Activated CD8-positive, alpha-beta T cell treated with anti-CD3 and anti-CD28 coated beads for 36 hours (primary cell): ENCODE data around the gene SLC29A2. TPM values are rescaled to one million over a fixed set of nuclear protein-coding genes. Genes with fewer than 3 reads are reported as not detected.

ENCODE experiments used
- ATAC-seq: fragments of 200-7000 bp; cut with Tn5 transposase; one replicate; pipeline ENCODE4 v1.10.0; 2021; ENCODE audit warnings: mild to moderate bottlenecking, moderate library complexity
- CTCF ChIA-PET: fragments of 350-600 bp; sonication (Branson Sonifier 250); formaldehyde crosslinking; loops from one replicate; lab custom pipeline; 2021; ENCODE audit warnings: antibody characterized with exemption; lab: Charles Lee
- POLR2A ChIA-PET: fragments of 350-600 bp; sonication (Branson Sonifier 250); formaldehyde crosslinking; loops from one replicate; lab custom pipeline; 2021; ENCODE audit warnings: antibody characterized with exemption; lab: Charles Lee
- DNase-seq: peaks from one replicate; pipeline ENCODE4 v3.0.0-alpha.2; 2020
- H3K27ac Mint-ChIP-seq: one replicate; pipeline ENCODE4 v1.8.0; 2021; ENCODE audit warnings: mild to moderate bottlenecking, mixed read lengths
- H3K27me3 Mint-ChIP-seq: one replicate; pipeline ENCODE4 v1.8.0; 2021; ENCODE audit warnings: mixed read lengths
- H3K36me3 Mint-ChIP-seq: one replicate; pipeline ENCODE4 v1.8.0; 2021; ENCODE audit warnings: low read depth, mixed read lengths
- H3K4me1 Mint-ChIP-seq: one replicate; pipeline ENCODE4 v1.8.0; 2021; ENCODE audit warnings: low read depth, mixed read lengths
- H3K4me3 Mint-ChIP-seq: one replicate; pipeline ENCODE4 v1.8.0; 2021; ENCODE audit warnings: mild to moderate bottlenecking, moderate library complexity, mixed read lengths
- H3K9me3 Mint-ChIP-seq: one replicate; pipeline ENCODE4 v1.8.0; 2021; ENCODE audit warnings: mixed read lengths
- CTCF ChIP-seq: fragments of 200-600 bp; IDR thresholded peaks from one replicate; pipeline ENCODE4 v1.8.0; 2022; ENCODE audit warnings: antibody characterized with exemption, mild to moderate bottlenecking
- intact Hi-C: fragments of 100-400 bp; cut with micrococcal nuclease; formaldehyde crosslinking; loops from one replicate; pipeline ENCODE4 v1.10.0; 2022
- total RNA-seq, 2 experiments: library from RNA; stranded (reverse); gene quantifications; one replicate each; pipeline ENCODE4 v1.2.3, GENCODE V29; 2021

SLC29A2 gene
- total RNA-seq, 2 experiments from 2014 or later, result 11.8 to 12.2 TPM

GRCh38 chr11:66331542-66332370 lies 39.8 kb downstream of the SLC29A2 start:
- H3K4me3 Mint-ChIP-seq, result no peak overlapping the region
- POLR2A ChIA-PET, result interaction anchor here (1.0 to 1.8 kb wide), 4 partner anchors 13 to 20 kb away, joined by 3 to 9 read pairs (median 3); partner anchors contain the start of gene BRMS1
- no peak for TF ChIP-seq CTCF
- H3K9me3 Mint-ChIP-seq, result no peaks in the 10 kb centered on the region
- CTCF ChIA-PET, result interaction anchor here (0.9 to 8.7 kb wide), 3 partner anchors 18 to 54 kb away, joined by 3 to 133 read pairs (median 3); partner anchors contain the start of genes CD248 and YIF1A
- no peaks in the 10 kb centered on the region for H3K27me3 Mint-ChIP-seq
- H3K4me1 Mint-ChIP-seq, result peaks cover 34% of the 10 kb centered on the region
- DNase-seq, result no peak
- H3K27ac Mint-ChIP-seq, result no peak overlapping the region
- peaks cover 1% of the 10 kb centered on the region for H3K36me3 Mint-ChIP-seq
- intact Hi-C loops, result no loop called here
- no peak for ATAC-seq

- TF ChIP-seq CTCF, result no peak
- H3K36me3 Mint-ChIP-seq, result no peaks in the 10 kb centered on the region
- H3K9me3 Mint-ChIP-seq, result no peaks in the 10 kb centered on the region
- no peak overlapping the region for H3K27ac Mint-ChIP-seq
- H3K4me3 Mint-ChIP-seq, result no peak overlapping the region
- no peaks in the 10 kb centered on the region for H3K27me3 Mint-ChIP-seq
- DNase-seq (no peak), ATAC-seq (no peak)
- intact Hi-C loops, result no loop called here
- peaks cover 33% of the 10 kb centered on the region for H3K4me1 Mint-ChIP-seq
- CTCF ChIA-PET, result interaction anchor here (0.9 to 8.7 kb wide), 3 partner anchors 17 to 66 kb away, joined by 3 to 133 read pairs (median 4); partner anchors contain the start of gene CD248
- POLR2A ChIA-PET, result interaction anchor here (1.3 kb wide), 1 partner anchor 19 kb away, joined by 3 read pairs; no protein-coding TSS in a partner anchor
Measured at GRCh38 chr11:66330931-66331330, 40.6 kb downstream of the SLC29A2 start.

GRCh38 chr11:66329165-66329673 lies 42.3 kb downstream of the SLC29A2 start:
- H3K36me3 Mint-ChIP-seq, result no peaks in the 10 kb centered on the region
- peaks cover 42% of the 10 kb centered on the region for H3K4me1 Mint-ChIP-seq
- H3K4me3 Mint-ChIP-seq, result no peak overlapping the region
- H3K27ac Mint-ChIP-seq, result peak overlapping the region; percentile 79
- DNase-seq, result no peak
- intact Hi-C loops, result no loop called here
- CTCF ChIA-PET, result interaction anchor here (0.9 to 8.7 kb wide), 6 partner anchors 10 to 59 kb away, joined by 3 to 133 read pairs (median 4); partner anchors contain the start of genes BRMS1 and CD248
- no peak for TF ChIP-seq CTCF
- POLR2A ChIA-PET, result interaction anchor here (0.9 kb wide), 1 partner anchor 11 kb away, joined by 3 read pairs; no protein-coding TSS in a partner anchor
- no peak for ATAC-seq
- no peaks in the 10 kb centered on the region for H3K9me3 Mint-ChIP-seq
- H3K27me3 Mint-ChIP-seq, result no peaks in the 10 kb centered on the region

- POLR2A ChIA-PET, result interaction anchor here (0.5 to 0.9 kb wide), 2 partner anchors 11 to 106 kb away, joined by 3 read pairs; no protein-coding TSS in a partner anchor
- Mint-ChIP-seq H3K4me3 (peak overlapping the region; percentile 44), H3K9me3 (no peaks in the 10 kb centered on the region), H3K36me3 (no peaks in the 10 kb centered on the region), H3K27ac (peak overlapping the region; percentile 79), H3K4me1 (peaks cover 48% of the 10 kb centered on the region), H3K27me3 (no peaks in the 10 kb centered on the region)
- intact Hi-C loops, result no loop called here
- TF ChIP-seq CTCF, result peak; percentile 94
- CTCF ChIA-PET, result interaction anchor here (0.9 to 8.7 kb wide), 6 partner anchors 11 to 60 kb away, joined by 3 to 133 read pairs (median 4); partner anchors contain the start of genes BRMS1 and CD248
- DNase-seq, result peak; percentile 91
- peak; percentile 70 for ATAC-seq
Measured at GRCh38 chr11:66328302-66329144, 43.0 kb downstream of the SLC29A2 start.
